ENCODE data around the gene TSNAX. TPM values are rescaled to one million over a fixed set of nuclear protein-coding genes. Genes with fewer than 3 reads are reported as not detected.

The TSNAX gene
- total and polyA plus RNA-seq, 2 of the 8 experiments (the other 6 are each of a cell fraction or from before 2014, with no cell fraction given) = 7.7 to 34.0 TPM

DNA sequence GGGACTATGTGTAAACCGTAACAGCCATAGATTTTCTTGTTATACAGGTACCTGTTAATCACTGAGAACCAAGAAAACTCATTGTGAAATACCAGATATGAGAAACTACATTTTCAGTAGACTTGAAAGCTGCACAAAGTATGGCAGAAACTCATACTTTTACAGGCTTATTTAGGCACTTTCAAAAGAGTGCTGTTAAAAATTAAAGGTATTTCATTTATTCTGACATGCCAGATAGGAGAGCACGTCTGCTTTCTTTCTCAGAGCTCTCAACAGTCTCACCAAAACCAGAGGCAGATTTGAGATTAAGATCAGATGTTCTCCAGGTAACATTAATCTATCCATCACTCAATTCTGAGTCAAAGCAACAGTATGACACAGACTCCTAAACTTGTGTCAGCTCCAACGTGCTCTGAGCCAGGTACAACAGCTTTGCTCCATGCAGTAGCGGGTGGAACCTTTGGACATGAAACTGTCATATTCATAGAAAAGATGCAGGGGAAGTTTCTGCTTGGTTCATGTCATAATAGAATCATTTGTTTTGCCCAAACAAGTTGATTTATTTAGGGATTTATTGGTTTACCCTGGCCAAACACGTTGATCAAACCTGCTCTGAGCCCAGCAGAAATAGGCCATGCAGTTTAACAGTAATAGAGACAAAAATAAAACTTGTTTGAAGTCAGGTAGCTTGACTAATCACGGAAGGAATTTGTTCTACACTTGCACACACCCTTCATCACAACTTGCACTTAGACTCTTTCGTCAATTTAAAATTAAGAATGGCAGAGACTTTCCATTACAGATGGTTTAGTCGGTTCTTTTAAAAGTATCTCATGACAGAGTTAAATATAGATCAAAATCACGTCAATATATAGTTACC lies 20.8 kb upstream of the TSNAX start (continued):
- TF ChIP-seq FOSL1 (IDR thresholded peaks at IDR 0.05; ENCODE audit: insufficient read depth, low read depth, low read length) = no peak
- TF ChIP-seq RNF2 (IDR thresholded peaks at IDR 0.05; ENCODE audit: borderline replicate concordance, low read depth, low read length, missing control alignments, poor library complexity, severe bottlenecking) = no peak
- no peak for TF ChIP-seq SP1 (IDR thresholded peaks at IDR 0.05; ENCODE audit: low read depth, low read length)
- no peak for TF ChIP-seq SUZ12 (IDR thresholded peaks at IDR 0.05; ENCODE audit: low read length)
- no peak for TF ChIP-seq RBBP5 (IDR thresholded peaks at IDR 0.05; ENCODE audit: borderline replicate concordance, low read depth, low read length)
- no peak for TF ChIP-seq POLR2AphosphoS5 (IDR thresholded peaks at IDR 0.05; ENCODE audit: low read depth, low read length)
- no peak for TF ChIP-seq TCF12 (IDR thresholded peaks at IDR 0.05; ENCODE audit: low read depth, low read length)
- TF ChIP-seq, protein P1, sequence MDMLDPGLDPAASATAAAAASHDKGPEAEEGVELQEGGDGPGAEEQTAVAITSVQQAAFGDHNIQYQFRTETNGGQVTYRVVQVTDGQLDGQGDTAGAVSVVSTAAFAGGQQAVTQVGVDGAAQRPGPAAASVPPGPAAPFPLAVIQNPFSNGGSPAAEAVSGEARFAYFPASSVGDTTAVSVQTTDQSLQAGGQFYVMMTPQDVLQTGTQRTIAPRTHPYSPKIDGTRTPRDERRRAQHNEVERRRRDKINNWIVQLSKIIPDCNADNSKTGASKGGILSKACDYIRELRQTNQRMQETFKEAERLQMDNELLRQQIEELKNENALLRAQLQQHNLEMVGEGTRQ (IDR thresholded peaks at IDR 0.05; ENCODE audit: low read length) = no peak
